Calu3 (cell line): Measurements from ENCODE around the gene BFAR. TPM values are rescaled to one million over a fixed set of nuclear protein-coding genes. Genes with fewer than 3 reads are reported as not detected.
A peak's percentile ranks its signal among the peaks of the same experiment; 100 is the strongest.
"Not testable (repeated sequence)": the region's sequence is repeated elsewhere in the genome, so short reads cannot be mapped to it uniquely, and the experiment has no call there.

Source experiments
- BruUV-seq: library from RNA; stranded (reverse); fragments of 400-500 nt; replicated peaks from 2 replicates; lab custom pipeline; 2021; lab: Mats Ljungman, UMichigan
- CTCF ChIA-PET: fragments of 300-600 bp; sonication (Branson Sonifier 250); formaldehyde crosslinking; loops from one replicate; lab custom pipeline; 2022; ENCODE audit warnings: antibody characterized with exemption; lab: Charles Lee
- DNase-seq: peaks from one replicate; pipeline ENCODE4 v3.0.0; 2022
- H3K27ac Mint-ChIP-seq: one replicate; pipeline ENCODE4 v1.8.0; 2022; ENCODE audit warnings: mixed read lengths; ENCODE audit not compliant: unreplicated experiment
- H3K27me3 Mint-ChIP-seq: one replicate; pipeline ENCODE4 v1.8.0; 2022; ENCODE audit warnings: mixed read lengths; ENCODE audit not compliant: unreplicated experiment
- H3K36me3 Mint-ChIP-seq: one replicate; pipeline ENCODE4 v1.8.0; 2022; ENCODE audit warnings: mild to moderate bottlenecking, moderate library complexity, mixed read lengths; ENCODE audit not compliant: insufficient read depth, unreplicated experiment
- H3K4me1 Mint-ChIP-seq: one replicate; pipeline ENCODE4 v1.8.0; 2022; ENCODE audit warnings: mild to moderate bottlenecking, low read depth, mixed read lengths; ENCODE audit not compliant: unreplicated experiment
- H3K4me3 Mint-ChIP-seq: one replicate; pipeline ENCODE4 v1.8.0; 2022; ENCODE audit warnings: mild to moderate bottlenecking, low read depth, moderate library complexity, mixed read lengths; ENCODE audit not compliant: unreplicated experiment
- H3K9me3 Mint-ChIP-seq: one replicate; pipeline ENCODE4 v1.8.0; 2022; ENCODE audit warnings: low read depth, mixed read lengths; ENCODE audit not compliant: unreplicated experiment
- intact Hi-C: fragments of 100-400 bp; cut with micrococcal nuclease; formaldehyde crosslinking; loops from one replicate; pipeline ENCODE4 v1.10.0; 2022; ENCODE audit not compliant: unreplicated experiment
- total RNA-seq: library from RNA; stranded (reverse); gene quantifications from 2 replicates; pipeline ENCODE4 v1.2.3, GENCODE V29; 2022
- TF ChIP-seq, protein P1 (sequence below): fragments of 200-600 bp; IDR thresholded peaks from one replicate; pipeline ENCODE4 v1.8.0; 2022; ENCODE audit warnings: antibody characterized with exemption; ENCODE audit not compliant: unreplicated experiment

BFAR gene
- total RNA-seq, 1 experiment from 2014 or later = 83.8 TPM

DNA sequence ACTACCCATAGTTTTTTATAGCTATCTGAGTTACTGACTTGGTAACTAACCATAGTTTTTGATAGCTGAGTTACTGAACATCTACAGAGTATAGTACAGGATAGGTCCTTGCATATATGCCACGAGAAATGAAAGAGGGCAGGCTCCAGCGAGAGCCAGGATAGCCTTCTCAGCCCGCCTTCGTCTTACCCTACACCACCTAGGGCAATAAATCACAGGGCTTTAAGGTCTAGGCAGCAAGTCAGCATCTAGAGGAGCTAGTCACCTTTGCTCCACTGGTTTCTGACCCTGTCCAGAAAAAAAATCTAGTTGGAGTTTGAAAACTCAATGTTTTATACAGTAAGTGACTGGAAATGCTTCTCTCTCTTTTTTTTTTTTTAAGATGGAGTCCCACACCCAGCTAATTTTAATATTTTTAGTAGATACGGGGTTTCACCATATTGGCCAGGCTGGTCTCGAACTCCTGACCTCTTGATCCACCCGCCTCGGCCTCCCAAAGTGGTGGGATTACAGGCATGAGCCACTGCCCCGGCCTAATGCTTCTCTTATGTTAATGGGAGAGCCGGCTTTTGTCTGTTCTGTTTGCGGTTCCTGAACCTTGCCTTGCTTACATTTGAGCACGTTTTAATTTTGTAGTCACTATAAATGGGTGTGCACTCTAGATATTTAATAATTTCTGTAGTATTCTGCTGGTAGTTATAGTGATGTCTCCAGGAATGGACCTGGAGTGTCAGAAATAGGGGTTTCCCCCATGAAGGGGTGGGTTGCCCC lies 2.8 kb downstream of the BFAR start:
- TF ChIP-seq, protein P1, sequence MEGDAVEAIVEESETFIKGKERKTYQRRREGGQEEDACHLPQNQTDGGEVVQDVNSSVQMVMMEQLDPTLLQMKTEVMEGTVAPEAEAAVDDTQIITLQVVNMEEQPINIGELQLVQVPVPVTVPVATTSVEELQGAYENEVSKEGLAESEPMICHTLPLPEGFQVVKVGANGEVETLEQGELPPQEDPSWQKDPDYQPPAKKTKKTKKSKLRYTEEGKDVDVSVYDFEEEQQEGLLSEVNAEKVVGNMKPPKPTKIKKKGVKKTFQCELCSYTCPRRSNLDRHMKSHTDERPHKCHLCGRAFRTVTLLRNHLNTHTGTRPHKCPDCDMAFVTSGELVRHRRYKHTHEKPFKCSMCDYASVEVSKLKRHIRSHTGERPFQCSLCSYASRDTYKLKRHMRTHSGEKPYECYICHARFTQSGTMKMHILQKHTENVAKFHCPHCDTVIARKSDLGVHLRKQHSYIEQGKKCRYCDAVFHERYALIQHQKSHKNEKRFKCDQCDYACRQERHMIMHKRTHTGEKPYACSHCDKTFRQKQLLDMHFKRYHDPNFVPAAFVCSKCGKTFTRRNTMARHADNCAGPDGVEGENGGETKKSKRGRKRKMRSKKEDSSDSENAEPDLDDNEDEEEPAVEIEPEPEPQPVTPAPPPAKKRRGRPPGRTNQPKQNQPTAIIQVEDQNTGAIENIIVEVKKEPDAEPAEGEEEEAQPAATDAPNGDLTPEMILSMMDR = no peak
- DNase-seq = no peak
- CTCF ChIA-PET = interaction anchor here (0.5 kb wide), 1 partner anchor 357 kb away, joined by 6 read pairs; no protein-coding TSS in a partner anchor
- Mint-ChIP-seq H3K27me3 (no peaks in the 10 kb centered on the region), H3K36me3 (peaks cover 63% of the 10 kb centered on the region), H3K4me3 (peak overlapping the region; percentile 98), H3K9me3 (no peaks in the 10 kb centered on the region), H3K4me1 (peaks cover 48% of the 10 kb centered on the region), H3K27ac (peak overlapping the region; percentile 98)
- no TSS peak for BruUV-seq
- intact Hi-C loops = no loop called here

- Mint-ChIP-seq H3K27ac (peak overlapping the region; percentile 98), H3K4me3 (peak overlapping the region; percentile 47), H3K36me3 (peaks cover 65% of the 10 kb centered on the region), H3K4me1 (peaks cover 53% of the 10 kb centered on the region)
- BruUV-seq, H3K9me3 Mint-ChIP-seq, intact Hi-C loops, CTCF ChIA-PET, H3K27me3 Mint-ChIP-seq: not testable (repeated sequence)
- peak; percentile 77 for DNase-seq
Measured at GRCh38 chr16:14636179-14636950, 3.6 kb downstream of the BFAR start.

DNA sequence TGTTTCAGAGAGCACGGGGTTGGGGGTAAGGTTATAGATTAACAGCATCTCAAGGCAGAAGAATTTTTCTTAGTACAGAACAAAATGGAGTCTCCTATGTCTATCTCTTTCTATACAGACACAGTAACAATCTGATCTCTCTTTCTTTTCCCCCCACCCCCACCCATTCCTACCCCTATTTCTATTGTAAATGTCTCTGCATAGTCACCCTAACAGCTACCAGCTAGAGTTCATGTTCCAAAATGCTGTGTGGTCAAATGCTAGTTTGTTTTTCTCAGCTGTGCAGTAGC lies 4.1 kb downstream of the BFAR start:
- BruUV-seq, H3K9me3 Mint-ChIP-seq, DNase-seq, intact Hi-C loops, H3K27me3 Mint-ChIP-seq, CTCF ChIA-PET: not testable (repeated sequence)
- peak overlapping the region; percentile 47 for H3K4me3 Mint-ChIP-seq
- peak overlapping the region; percentile 98 for H3K27ac Mint-ChIP-seq
- peaks cover 60% of the 10 kb centered on the region for H3K36me3 Mint-ChIP-seq
- H3K4me1 Mint-ChIP-seq = peaks cover 55% of the 10 kb centered on the region

DNA sequence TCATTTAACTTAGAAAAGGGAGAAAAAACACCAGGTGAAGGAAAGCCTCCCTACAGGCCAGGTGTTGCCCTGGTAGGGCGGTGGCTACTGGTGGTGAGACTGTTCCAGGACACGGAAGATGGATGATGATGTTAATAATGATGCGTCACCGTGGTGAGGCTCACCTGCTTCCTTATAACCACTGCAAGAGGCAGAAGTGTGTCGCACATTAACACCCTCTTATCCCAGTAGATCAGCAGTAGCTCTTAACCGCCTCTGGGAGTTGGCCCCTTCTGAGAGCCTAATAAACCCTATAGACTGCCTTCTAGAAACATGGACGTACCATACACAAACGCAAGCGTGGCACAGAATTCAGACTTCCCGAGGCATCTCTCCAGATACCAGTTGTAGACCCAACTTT lies 7.8 kb downstream of the BFAR start:
- no peak for DNase-seq
- Mint-ChIP-seq H3K27ac (peak overlapping the region; percentile 22), H3K4me3 (no peak overlapping the region), H3K27me3 (no peaks in the 10 kb centered on the region), H3K4me1 (peaks cover 39% of the 10 kb centered on the region), H3K9me3 (no peaks in the 10 kb centered on the region), H3K36me3 (peaks cover 53% of the 10 kb centered on the region)
- BruUV-seq = no TSS peak
- intact Hi-C loops = no loop called here
- TF ChIP-seq, protein P1 = no peak
- CTCF ChIA-PET = interaction anchor here (0.6 to 1.1 kb wide), 3 partner anchors 10 to 354 kb away, joined by 3 to 8 read pairs (median 3); partner anchors contain the start of gene PARN

GRCh38 chr16:14641206-14641605 lies 8.5 kb downstream of the BFAR start:
- Mint-ChIP-seq H3K36me3 (peaks cover 54% of the 10 kb centered on the region), H3K27ac (peak overlapping the region; percentile 22), H3K4me3 (no peak overlapping the region), H3K27me3 (no peaks in the 10 kb centered on the region), H3K9me3 (no peaks in the 10 kb centered on the region), H3K4me1 (peaks cover 32% of the 10 kb centered on the region)
- no peak for DNase-seq
- no TSS peak for BruUV-seq
- CTCF ChIA-PET = interaction anchor here (1.1 kb wide), 1 partner anchor 11 kb away, joined by 3 read pairs; the partner anchor contains the start of gene PARN
- TF ChIP-seq, protein P1 = no peak
- intact Hi-C loops = no loop called here
